Neutrophil (primary cell): ENCODE measurements around the gene CASKIN2.

ENCODE experiments used
- H3K27ac ChIP-seq: fragments of 200-600 bp; sonication (generic); 2 replicates; pipeline ENCODE4 v1.5.1; 2016; ENCODE audit warnings: mild to moderate bottlenecking, moderate library complexity
- H3K27me3 ChIP-seq: fragments of 200-600 bp; sonication (generic); 2 replicates; pipeline ENCODE4 v1.6.0; 2016; ENCODE audit warnings: mild to moderate bottlenecking
- H3K36me3 ChIP-seq: fragments of 200-600 bp; sonication (generic); 2 replicates; pipeline ENCODE4 v1.5.1; 2017
- H3K4me1 ChIP-seq, 2 experiments: fragments of 200-600 bp in 1 of 2; sonication (generic) in 1 of 2; 1 replicate in 1 of 2; 2 replicates in 1 of 2; pipeline versions ENCODE4 v1.5.1 to v1.6.1; 2013 to 2016; ENCODE audit warnings: low read depth in 1 of 2, low read length in 1 of 2, mild to moderate bottlenecking in 1 of 2, moderate library complexity in 1 of 2; ENCODE audit not compliant: control insufficient read depth in 1 of 2, insufficient read depth in 1 of 2
- H3K4me3 ChIP-seq, 2 experiments: fragments of 200-600 bp in 1 of 2; sonication (generic) in 1 of 2; 1 replicate in 1 of 2; 2 replicates in 1 of 2; pipeline ENCODE4 v1.5.1; 2013 to 2016; ENCODE audit warnings: low read depth in 1 of 2, low read length in 1 of 2, mild to moderate bottlenecking in 1 of 2, moderate library complexity in 1 of 2
- H3K9me3 ChIP-seq: fragments of 200-600 bp; sonication (generic); 2 replicates; pipeline ENCODE4 v1.5.1; 2016
- CTCF ChIP-seq: fragments of 200-600 bp; sonication (generic); IDR thresholded peaks from 2 replicates; pipeline ENCODE4 v1.5.1; 2016; ENCODE audit warnings: antibody characterized with exemption

Gene CASKIN2

DNA sequence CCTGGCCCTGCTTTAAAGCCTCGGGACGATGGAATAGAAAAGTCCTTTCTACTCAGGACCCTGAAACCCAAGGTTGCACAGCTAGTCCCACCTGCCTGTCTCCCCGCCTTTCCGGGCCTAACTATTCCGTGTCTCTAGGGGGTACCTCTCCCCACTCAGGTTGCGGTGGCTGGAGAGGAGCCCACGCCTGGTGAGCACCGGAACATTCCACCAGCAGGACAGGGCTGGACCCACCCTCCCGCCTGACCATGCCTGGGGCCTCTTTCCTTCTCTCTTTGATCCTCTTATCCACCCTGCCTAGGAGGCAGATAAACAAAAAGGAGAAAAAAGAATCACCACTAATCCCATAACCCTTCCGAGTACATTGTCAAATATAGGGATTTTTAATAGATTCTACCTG, 21.0 kb upstream of the CASKIN2 start:
- H3K4me1 ChIP-seq = no peaks in the 10 kb centered on the region
- no peak for TF ChIP-seq CTCF
- H3K9me3 ChIP-seq = no peaks in the 10 kb centered on the region
- no peak overlapping the region for H3K27ac ChIP-seq
- H3K4me3 ChIP-seq = no peak overlapping the region
- H3K27me3 ChIP-seq = peaks cover 17% of the 10 kb centered on the region
- H3K36me3 ChIP-seq = no peaks in the 10 kb centered on the region

DNA sequence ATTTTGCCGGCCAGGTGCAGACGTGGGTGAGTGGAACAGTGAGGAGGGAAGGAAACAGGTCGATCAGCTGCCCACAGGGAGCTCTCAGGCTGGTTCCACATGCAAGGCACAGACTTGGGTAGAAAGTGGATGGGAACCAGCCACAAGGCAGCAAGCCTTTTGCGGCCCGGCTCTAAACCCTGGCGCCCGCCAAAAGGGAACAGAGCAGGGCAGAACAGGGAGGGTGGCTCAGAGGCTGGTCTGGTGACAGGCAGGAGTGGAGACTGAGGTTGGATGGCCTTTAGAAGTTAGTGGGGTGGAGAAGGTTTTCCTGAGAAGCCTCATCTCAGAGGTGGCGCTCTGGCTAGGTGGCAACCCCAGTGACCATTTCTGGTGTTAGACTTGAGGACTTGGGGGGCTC, 20.5 kb upstream of the CASKIN2 start:
- no peaks in the 10 kb centered on the region for H3K9me3 ChIP-seq
- H3K36me3 ChIP-seq = no peaks in the 10 kb centered on the region
- no peak overlapping the region for H3K27ac ChIP-seq
- TF ChIP-seq CTCF = no peak
- H3K4me1 ChIP-seq = no peaks in the 10 kb centered on the region
- no peak overlapping the region for H3K4me3 ChIP-seq
- peaks cover 17% of the 10 kb centered on the region for H3K27me3 ChIP-seq

DNA sequence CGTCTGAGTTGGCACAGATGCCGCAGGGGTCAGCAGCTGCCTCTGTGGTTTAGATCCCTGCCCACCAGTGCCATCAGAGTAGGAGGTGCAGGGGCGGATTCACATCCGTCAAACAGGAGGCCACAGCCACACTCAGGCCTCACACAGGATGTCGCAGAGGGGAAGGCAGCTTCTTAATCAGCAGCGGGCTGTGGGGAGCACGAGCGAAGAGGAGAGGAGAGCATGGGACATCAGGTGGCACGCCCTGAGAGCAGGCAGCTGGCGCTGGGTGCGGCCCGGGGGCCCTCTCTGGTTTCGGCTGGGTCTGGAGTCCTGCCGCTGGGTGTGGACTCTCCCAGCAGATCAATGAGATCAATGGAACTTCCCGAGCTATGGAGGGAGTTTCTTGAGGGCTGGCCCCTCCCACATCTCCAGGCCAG, 19.8 kb upstream of the CASKIN2 start:
- Histone ChIP-seq H3K4me1 (no peaks in the 10 kb centered on the region), H3K27ac (no peak overlapping the region), H3K4me3 (no peak overlapping the region), H3K36me3 (no peaks in the 10 kb centered on the region), H3K27me3 (peaks cover 17% of the 10 kb centered on the region), H3K9me3 (no peaks in the 10 kb centered on the region)
- TF ChIP-seq CTCF = no peak

DNA sequence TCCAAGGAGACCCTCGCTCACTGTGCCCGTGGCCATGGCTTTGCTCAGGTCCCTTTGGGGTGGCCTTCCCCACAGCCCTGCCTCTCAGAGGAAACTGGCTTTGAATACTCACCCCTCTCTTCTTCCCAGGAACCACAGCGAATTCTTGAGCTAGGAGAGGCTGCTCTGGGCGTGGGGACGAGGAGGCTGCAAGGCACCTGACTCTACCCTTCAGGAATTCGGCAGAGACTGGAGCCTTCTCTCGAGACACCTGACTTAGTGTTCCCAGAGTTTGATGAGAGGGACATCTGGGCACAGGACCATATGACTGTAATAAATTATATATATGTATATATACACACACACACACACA, 16.4 kb upstream of the CASKIN2 start:
- no peak overlapping the region for H3K4me3 ChIP-seq
- no peak for TF ChIP-seq CTCF

GRCh38 chr17:75530837-75531720, 15.7 kb upstream of the CASKIN2 start:
- Histone ChIP-seq H3K4me1 (peaks cover 6 to 7% of the 10 kb centered on the region in 2 experiments), H3K36me3 (no peaks in the 10 kb centered on the region), H3K4me3 (no peak overlapping the region), H3K9me3 (no peaks in the 10 kb centered on the region), H3K27ac (no peak overlapping the region), H3K27me3 (peaks cover 37% of the 10 kb centered on the region)
- TF ChIP-seq CTCF = no peak

More for the DNA sequence above, 16.4 kb upstream of the CASKIN2 start:
- H3K36me3 ChIP-seq = no peaks in the 10 kb centered on the region
- peaks cover 0 to under 1% of the 10 kb centered on the region in 2 experiments for H3K4me1 ChIP-seq
- H3K9me3 ChIP-seq = no peaks in the 10 kb centered on the region
- no peak overlapping the region for H3K27ac ChIP-seq
- H3K27me3 ChIP-seq = peaks cover 32% of the 10 kb centered on the region
